K562 (cell line): ENCODE data around the gene DYNC1H1. TPM values are rescaled to one million over a fixed set of nuclear protein-coding genes. Genes with fewer than 3 reads are reported as not detected.

Experiments
- BCLAF1 ChIP-seq, 2 experiments: fragments of 450-650 bp in 1 of 2; IDR thresholded peaks; 2 replicates each; pipeline ENCODE4 v1.6.1; 2011 to 2017; ENCODE audit warnings: low read depth in 2 of 2, antibody characterized with exemption in 1 of 2, borderline replicate concordance in 1 of 2, low read length in 1 of 2, mild to moderate bottlenecking in 1 of 2, mixed read lengths in 1 of 2; ENCODE audit not compliant: control insufficient read depth in 1 of 2
- BHLHE40 ChIP-seq: IDR thresholded peaks from 2 replicates; pipeline ENCODE4 v1.6.1; 2011; ENCODE audit warnings: low read length, improper control_type of control experiment
- CHD4 ChIP-seq: fragments of 200-600 bp; sonication (generic); IDR thresholded peaks from 3 replicates; pipeline ENCODE4 v1.6.1; 2012; ENCODE audit warnings: low read depth, mild to moderate bottlenecking, mixed read lengths, low read length, inconsistent platforms; ENCODE audit not compliant: insufficient read depth, insufficient replicate concordance, poor library complexity, severe bottlenecking
- HBP1 ChIP-seq: fragments of 450-650 bp; formaldehyde crosslinking; IDR thresholded peaks from 2 replicates; pipeline ENCODE4 v1.4.0; 2022; ENCODE audit warnings: missing genetic modification characterization
- ID3 ChIP-seq, 2 experiments: fragments of 250-450 bp in 1 of 2; fragments of 450-650 bp in 1 of 2; sonication (Bioruptor Pico) in 1 of 2; IDR thresholded peaks; 2 replicates each; pipeline versions ENCODE4 v1.6.1 to v1.8.0; 2016 to 2021; ENCODE audit warnings: mild to moderate bottlenecking in 2 of 2, moderate library complexity in 2 of 2, missing compliant biosample characterization in 1 of 2, missing genetic modification characterization in 1 of 2
- MAX ChIP-seq: sonication (generic); formaldehyde crosslinking; IDR thresholded peaks from 2 replicates; pipeline ENCODE4 v1.9.0; 2022; ENCODE audit warnings: mild to moderate bottlenecking, missing genetic modification reagents
- PBX2 ChIP-seq, 2 experiments: IDR thresholded peaks in 1 of 2; conservative IDR thresholded peaks in 1 of 2; 2 replicates each; pipeline ENCODE4 v1.6.1; 2016; ENCODE audit warnings: low read depth in 2 of 2, mild to moderate bottlenecking in 1 of 2, missing compliant biosample characterization in 1 of 2, missing genetic modification characterization in 1 of 2, moderate library complexity in 1 of 2
- POLR2AphosphoS5 ChIP-seq: IDR thresholded peaks from 2 replicates; pipeline ENCODE4 v1.6.1; 2011; ENCODE audit warnings: mild to moderate bottlenecking, low read depth, low read length, moderate library complexity; ENCODE audit not compliant: control insufficient read depth, insufficient read depth
- STAG1 ChIP-seq: sonication (generic); formaldehyde crosslinking; IDR thresholded peaks from 2 replicates; pipeline ENCODE4 v1.5.0; 2020; ENCODE audit warnings: missing genetic modification reagents, borderline replicate concordance
- STAT6 ChIP-seq: sonication (generic); formaldehyde crosslinking; IDR thresholded peaks from 2 replicates; pipeline ENCODE4 v1.8.1; 2023; ENCODE audit warnings: mild to moderate bottlenecking, missing genetic modification reagents
- TCF7 ChIP-seq: sonication (generic); IDR thresholded peaks from 2 replicates; pipeline ENCODE4 v1.6.1; 2016; ENCODE audit warnings: antibody characterized with exemption, borderline replicate concordance
- ZBTB5 ChIP-seq: fragments of 450-650 bp; IDR thresholded peaks from 2 replicates; pipeline ENCODE4 v1.6.1; 2017; ENCODE audit warnings: antibody characterized with exemption
- polyA plus RNA-seq, 8 experiments: library from polyadenylated mRNA; depleted of rRNA in 4 of 8; stranded (reverse) in 5 of 8; unstranded in 3 of 8; fragments of >200 nt; fragmentation: Nextera tagmentation in 2 of 8; fragmentation: Illumina TruSeq in 1 of 8; extraction: Ambion mirVana in 2 of 8; extraction: Trizol in 1 of 8; gene quantifications; 2 replicates each; pipeline versions ENCODE4 v1.2.1 to v1.2.3, GENCODE V29; 2011 to 2014; ENCODE audit warnings: inconsistent platforms in 1 of 8, missing spikeins in 1 of 8
- total RNA-seq, 7 experiments: library from RNA; depleted of rRNA in 6 of 7; stranded (reverse); fragments of >200 nt in 6 of 7; fragmentation: Illumina TruSeq in 2 of 7; extraction: Trizol in 2 of 7; gene quantifications; 2 replicates each; pipeline versions ENCODE4 v1.2.1 to v1.2.3, GENCODE V29; 2011 to 2021; ENCODE audit warnings: low replicate concordance in 1 of 7

DYNC1H1 gene
- total and polyA plus RNA-seq, 9 of the 15 experiments (the other 6 are each of a cell fraction or from before 2014, with no cell fraction given), result 31.9 to 335 (median 115) TPM

GRCh38 chr14:101962503-101962874 is 1.9 kb upstream of the DYNC1H1 start (continued):
- no peak for TF ChIP-seq ID3 (CRISPR knock-in tag; IDR thresholded peaks at IDR 0.05)
- no peak for TF ChIP-seq ID3 (tag; IDR thresholded peaks at IDR 0.05)
- TF ChIP-seq PBX2 (CRISPR knock-in tag; IDR thresholded peaks at IDR 0.05; ENCODE audit: low read depth), result no peak
- no peak for TF ChIP-seq PBX2 (tag; conservative IDR thresholded peaks at IDR 0.05; ENCODE audit: low read depth)
- no peak; the same call in 1 of the 2 replicates for TF ChIP-seq MAX
- no peak for TF ChIP-seq BHLHE40
- TF ChIP-seq STAG1 (CRISPR knock-in tag), result no peak
- no peak for TF ChIP-seq STAT6 (CRISPR knock-in tag)
- TF ChIP-seq POLR2AphosphoS5, result no peak
- no peak for TF ChIP-seq CHD4
- no peak for TF ChIP-seq TCF7
- TF ChIP-seq HBP1 (CRISPR knock-in tag), result no peak
- TF ChIP-seq BCLAF1 (IDR thresholded peaks at IDR 0.05; ENCODE audit: borderline replicate concordance in 1 of 2, control insufficient read depth in 1 of 2, low read depth in 2 of 2, low read length in 1 of 2), result no peak
- no peak for TF ChIP-seq ZBTB5
